T-helper 2 cell treated with Interferon-gamma antibody and Interleukin-4, amounts not matched to agents 100 ng/mL and 5 ng/mL, for 36 hours (primary cell): ENCODE results near the gene CACNA2D2. TPM values are rescaled to one million over a fixed set of nuclear protein-coding genes. Genes with fewer than 3 reads are reported as not detected.

Experiments used
- intact Hi-C: fragments of 100-400 bp; cut with micrococcal nuclease; formaldehyde crosslinking; loops from one replicate; pipeline ENCODE4 v1.15.1; 2023
- total RNA-seq: library from RNA; stranded (reverse); gene quantifications from 2 replicates; pipeline ENCODE4 v1.2.3, GENCODE V29; 2022

Gene CACNA2D2
- total RNA-seq, 1 donor from 2014 or later = 0.41 TPM

DNA sequence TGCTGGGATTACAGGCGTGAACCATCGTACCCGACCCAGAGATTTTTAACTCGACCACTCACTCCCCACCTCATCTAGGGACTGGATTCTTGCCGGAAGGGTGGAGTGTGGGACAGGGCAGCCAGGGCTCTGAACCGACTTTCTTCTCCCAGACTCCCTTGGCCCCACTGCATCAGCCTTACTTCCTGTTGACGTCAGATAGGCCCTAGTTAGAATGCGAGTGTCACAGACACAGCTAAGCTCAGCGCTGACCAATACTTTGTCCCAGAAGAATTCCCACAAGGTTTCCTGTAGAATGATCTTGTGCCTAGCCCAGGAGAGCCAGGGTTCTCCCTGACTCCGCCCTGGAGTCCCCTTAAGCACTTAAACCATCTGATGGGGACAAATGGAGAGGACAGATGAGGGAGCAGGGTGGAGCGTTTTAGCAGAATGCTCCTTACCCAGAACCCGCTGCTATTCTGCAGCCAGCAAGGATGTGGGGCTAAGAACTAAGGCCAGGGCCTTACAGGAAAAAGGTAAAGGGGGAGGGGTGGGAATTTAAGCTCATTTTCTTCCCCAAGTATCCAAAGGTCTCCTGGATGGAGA is 169.6 kb downstream of the CACNA2D2 start:
- intact Hi-C loops = no loop called here

DNA sequence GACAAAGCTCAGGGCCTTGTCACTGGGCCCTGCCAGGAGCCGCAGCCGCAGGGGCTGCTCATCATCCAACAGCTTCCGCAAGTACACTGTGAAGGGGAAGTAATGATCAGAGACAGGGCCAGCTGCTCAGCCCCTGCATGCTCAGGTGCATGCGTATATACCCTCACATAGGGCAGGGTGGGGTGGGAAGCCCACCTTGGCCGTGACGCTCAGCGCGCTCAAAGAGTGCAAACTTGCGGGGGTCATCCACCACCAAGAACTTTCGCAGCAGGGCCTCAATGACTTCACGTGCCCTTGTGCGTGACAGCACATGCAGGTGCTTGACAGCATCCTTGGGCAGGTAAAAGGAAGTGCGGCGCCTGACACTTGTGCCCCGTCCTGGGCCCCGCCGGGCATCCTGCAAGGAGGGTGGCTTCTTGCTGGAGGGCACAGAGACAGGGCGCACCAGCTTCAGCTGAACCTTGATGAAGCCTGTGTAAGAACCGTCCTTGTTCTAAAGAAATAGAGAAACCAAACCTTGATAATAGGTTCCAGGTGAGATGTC is 172.0 kb downstream of the CACNA2D2 start:
- intact Hi-C loops = no loop called here

DNA sequence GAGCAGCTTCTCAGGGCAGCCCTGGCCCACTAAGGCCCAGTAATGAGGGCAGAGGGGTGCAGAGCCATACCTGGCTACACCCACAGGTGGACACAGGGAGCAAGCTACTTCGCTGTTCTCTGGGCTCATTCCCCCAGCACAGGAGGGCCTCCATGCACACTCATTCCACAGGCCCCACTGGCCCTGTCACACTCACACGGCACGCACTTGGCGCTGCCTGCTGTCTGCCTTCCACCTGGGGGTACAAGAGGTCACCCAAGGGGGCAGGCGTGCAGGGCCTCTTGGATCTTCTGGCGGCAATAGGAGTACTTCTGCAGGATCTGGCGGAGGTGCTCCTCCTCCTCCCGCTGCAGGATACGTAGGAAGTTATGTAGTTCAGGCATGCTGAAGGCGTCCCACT is 173.1 kb downstream of the CACNA2D2 start:
- intact Hi-C loops = no loop called here

DNA sequence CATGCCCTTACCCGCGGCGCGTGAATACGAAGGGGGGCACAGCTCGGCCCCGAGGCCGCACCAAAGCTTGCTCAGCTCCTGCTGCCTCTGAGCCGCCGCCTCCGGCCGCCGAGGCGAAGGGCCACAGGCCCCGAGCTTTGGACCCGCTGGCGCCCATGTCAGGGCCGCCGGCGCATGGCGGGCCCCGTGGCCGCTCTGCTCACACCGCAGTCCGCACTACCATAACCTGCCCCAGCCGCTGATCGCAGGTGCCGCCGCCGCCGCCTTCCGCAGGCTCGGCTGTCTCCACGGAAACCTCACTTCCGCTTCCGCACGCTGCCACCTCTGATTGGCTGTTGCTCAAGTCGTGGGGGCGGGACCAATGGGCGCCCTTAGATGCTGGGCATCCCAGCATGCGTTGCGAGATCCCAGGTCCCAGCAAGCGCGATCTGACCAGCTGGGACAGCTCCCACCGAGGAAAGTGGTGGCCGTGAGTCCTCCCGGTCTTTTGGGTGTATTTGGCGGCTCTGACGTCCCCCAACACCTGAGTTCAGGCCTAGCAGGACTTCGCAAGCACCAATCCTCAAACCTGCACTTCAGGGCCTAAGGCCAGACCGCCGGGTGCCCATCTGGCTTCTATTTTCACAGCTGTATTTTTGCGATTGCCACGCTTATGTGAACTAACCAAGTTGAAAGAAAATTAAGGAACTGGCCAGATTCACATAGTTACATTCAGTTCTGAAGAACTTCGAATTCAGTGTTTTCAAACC is 175.3 kb downstream of the CACNA2D2 start, which contains the start of gene TUSC2:
Gene TUSC2 (minus strand): TSS at position 281 of the 749 bp plus-strand sequence. CDS start 124 bp downstream, at position 157.
- intact Hi-C loops = loop anchor here (1.0 kb wide), 2 partner anchors 9 to 29 kb away; partner anchors contain the start of genes HYAL3 and NAA80

DNA sequence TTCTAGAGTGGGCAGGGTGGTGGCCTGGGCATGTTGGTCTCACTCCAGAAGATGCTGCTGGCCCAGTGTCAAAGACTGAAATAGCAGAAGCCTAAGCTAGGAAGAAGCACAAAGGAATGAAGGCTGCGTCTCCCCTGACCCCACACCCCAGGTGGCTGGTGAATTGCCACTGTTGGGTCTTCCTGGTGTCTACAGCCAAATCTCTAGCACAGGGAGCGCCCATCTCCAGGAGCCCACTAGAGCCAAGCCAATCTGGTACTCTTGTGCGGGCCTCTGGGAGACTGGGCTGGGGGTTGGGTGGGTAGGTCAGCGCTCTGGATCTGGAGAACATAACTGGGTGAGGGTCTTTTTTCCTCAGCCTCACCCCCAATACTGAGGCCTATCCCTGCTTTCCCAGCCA is 176.3 kb downstream of the CACNA2D2 start:
- intact Hi-C loops = no loop called here

DNA sequence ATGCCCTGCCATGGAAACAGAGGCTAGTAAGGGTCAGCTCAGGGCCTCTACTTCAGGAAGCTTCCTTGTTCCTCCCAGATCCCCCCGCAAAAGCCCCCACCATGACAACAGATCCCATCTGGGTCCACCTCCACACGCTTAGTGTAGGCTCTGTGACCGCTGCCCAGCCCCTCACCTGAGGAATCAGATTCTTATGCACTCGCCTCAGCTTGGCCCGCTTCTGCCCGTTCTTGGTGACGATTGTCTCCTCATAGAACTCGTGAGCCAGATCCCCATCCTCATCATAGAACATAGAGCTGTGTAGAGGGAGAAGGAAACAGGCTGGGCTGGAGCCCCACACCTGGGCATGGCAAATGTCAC is 177.3 kb downstream of the CACNA2D2 start:
- intact Hi-C loops = no loop called here

DNA sequence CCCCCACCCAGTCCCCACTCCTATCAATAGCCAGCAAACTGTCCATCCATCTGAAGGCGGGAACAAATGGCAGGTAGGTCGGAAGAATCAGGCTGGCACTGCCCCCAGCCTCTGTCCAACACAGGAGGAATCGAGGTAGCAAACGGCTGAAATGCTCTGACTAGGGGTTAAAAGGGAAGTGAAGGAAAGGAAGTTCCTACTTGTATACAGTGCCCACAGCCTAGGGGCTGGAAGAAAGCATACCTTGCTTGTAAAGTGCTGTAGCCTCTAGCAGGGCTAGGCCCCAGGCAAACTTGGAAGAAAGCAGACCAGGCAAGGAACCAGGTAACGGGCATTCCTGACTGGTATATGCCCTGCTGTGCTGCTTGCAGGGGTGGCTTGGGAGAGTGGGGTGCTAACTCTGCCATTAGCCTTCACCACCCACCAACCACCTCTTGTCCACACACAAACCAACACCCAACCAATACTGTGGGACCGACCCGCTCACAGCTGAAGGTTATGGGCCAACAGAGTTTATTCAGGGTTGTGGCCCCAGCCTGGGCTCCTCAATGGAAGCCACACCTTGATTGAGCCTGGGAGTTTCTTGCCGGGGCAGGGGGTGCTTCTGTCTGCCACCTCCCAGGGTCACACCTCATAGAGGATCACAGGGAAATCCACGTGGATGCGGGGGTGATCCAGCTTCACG is 177.8 kb downstream of the CACNA2D2 start:
- intact Hi-C loops = no loop called here

DNA sequence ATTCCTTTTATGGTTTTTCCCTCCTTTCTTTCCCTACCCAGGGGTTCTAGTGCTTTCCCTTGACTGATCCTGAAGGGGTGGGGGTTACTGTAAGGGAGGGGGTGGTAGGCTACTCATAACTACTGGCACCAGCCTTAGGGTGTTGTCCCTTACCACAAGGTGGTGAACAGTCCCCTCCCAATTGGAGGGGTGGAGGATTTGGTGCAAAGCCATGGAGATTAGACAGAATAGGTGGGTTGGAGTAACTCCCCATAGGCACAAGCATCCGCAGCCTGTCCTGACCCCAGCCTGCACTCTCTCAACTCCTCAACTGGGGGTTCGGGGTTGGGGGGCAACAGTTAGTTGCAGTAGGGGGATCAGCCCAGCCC is 178.3 kb downstream of the CACNA2D2 start:
- intact Hi-C loops = no loop called here

DNA sequence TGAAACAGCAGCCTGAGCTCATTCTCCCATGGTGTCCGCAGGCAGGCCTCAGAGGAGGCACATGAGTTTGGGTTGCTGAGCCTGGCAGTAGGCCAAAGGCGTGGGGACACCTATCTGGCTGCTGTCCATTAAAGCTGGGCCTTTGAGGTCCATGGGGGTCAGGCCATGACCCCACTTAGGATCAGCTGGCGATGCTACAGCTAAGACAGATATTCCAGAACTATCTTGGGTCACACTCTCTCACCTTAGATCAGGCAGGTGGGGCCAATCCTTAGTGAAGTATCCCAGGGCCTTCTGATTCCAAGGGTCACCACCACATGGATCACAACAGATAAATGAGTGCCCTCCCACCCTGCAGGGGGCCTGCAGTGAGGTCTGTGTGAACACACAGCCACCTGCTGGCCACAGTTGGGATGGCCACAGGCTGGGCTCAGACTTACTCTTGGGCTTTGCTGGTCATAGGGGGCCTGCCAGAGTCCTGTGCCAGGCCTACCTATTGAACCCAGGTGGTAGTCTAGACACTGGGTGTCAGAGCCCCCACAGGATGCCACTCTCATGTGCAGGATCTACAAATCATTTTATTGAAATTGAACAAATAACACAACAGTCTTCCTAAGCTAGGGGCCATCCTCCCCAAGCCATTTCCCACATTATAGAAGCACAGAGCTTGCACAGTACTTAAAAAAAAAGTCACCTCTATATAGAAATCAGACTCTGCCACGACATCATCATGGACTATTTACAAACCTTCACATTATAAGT is 178.9 kb downstream of the CACNA2D2 start:
- intact Hi-C loops = loop anchor here (1.0 kb wide), 1 partner anchor 50 kb away; no protein-coding TSS in a partner anchor

DNA sequence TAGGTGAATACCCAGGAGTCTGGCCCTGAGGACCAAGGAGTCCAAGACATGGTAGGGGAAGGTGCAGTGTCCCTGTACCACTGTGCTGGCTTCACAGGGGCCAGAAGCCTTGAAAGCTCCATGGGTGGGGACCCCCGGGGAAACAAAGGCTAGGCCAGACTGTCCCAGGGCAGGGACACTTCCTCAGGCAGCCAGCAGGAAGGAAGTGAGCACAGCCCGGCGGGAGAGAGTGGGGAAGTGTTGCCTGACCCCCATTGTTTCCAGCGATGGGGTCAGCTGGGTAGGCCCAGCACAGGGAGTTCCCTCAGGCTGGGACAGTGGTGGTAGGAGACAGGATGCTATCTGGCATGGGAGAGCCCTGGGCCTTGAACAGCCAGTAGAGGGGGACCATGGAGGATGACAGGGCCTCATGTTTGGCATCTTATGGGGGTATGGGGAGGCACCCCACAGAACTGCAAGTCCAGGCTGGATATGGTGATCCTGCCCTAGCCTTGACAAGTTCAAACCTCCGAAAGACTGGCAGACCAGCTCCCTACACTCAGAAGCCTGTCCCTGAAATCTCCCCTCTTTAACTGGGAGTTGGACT is 179.7 kb downstream of the CACNA2D2 start:
- intact Hi-C loops = loop anchor here (1.0 kb wide), 1 partner anchor 49 kb away; no protein-coding TSS in a partner anchor

DNA sequence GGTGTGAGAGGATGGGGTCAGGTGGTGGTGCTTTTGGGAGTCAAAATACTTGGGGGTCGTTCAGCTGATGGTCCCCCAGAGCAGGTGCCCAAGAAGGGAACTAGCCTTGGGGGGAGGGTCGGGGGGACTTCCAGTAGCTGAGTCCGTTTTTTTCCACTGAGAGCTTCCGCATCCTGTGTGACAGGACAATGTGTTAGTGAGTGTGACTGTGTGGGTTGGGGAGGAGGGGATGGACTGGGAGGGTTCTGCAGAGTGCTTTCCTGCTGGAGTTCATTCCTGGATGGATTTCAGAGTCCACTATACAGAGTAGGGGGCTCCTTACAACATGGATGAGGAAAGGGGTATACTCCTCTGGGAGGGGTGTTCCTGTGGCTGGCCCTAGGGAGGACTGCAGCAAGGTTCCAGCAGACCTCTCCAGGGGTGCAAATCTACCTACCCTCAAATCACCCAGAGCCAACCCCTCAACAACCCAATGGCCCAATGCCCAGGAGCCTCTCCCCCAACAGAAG is 180.3 kb downstream of the CACNA2D2 start:
- intact Hi-C loops = no loop called here

DNA sequence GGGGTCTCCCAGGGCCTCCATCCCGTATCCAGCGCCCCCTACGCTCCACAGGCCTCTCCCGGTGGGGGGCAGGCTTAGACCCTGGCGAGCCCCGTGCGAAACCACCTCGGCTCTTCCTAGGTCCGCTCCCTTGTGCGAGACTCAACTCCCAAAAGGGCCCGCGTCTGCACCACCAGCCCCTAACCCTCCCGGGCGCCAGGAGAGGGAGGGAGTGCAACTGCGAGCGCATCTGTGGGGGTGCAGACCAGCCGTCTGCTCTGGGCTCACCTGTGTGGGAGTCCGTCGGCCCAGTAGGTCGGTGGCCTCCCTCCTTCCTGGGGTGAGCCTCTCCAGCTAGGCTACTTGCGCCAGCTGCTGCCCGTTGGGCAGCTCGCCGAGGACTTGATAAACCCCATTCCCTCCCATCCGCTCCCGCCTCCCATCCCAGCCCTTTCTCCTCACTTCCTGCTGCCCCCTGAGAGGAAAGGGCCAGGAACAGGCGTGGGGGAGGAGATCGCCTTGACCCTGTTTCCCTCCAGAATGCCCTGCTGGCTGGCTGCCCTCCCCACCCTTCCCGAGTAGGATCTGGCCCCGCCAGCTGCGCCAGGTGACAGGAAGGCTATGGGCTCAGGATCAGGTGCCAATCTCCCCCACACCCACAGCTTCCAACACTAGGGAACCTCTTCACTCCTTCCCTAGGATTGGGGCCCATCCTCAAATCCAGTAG is 180.9 kb downstream of the CACNA2D2 start, which contains the start of gene HYAL2:
Gene HYAL2 (minus strand): TSS at position 360 of the 706 bp plus-strand sequence. CDS start 2,256 bp downstream, outside the sequence.
- intact Hi-C loops = no loop called here

DNA sequence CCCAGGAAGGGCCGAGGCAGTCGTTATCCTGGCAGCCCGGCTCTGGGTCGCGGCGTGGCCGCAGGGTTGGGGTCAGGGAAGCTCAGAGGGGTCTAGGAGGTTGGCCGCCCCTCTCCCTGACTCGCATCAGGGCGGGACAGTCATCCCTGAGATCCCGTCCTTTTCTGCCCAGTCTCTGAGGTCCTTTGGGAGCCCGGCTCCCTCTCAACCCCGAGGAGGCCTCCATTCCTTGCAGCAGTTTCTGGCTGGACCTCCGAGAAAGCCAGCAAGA is 181.4 kb downstream of the CACNA2D2 start:
- intact Hi-C loops = no loop called here

DNA sequence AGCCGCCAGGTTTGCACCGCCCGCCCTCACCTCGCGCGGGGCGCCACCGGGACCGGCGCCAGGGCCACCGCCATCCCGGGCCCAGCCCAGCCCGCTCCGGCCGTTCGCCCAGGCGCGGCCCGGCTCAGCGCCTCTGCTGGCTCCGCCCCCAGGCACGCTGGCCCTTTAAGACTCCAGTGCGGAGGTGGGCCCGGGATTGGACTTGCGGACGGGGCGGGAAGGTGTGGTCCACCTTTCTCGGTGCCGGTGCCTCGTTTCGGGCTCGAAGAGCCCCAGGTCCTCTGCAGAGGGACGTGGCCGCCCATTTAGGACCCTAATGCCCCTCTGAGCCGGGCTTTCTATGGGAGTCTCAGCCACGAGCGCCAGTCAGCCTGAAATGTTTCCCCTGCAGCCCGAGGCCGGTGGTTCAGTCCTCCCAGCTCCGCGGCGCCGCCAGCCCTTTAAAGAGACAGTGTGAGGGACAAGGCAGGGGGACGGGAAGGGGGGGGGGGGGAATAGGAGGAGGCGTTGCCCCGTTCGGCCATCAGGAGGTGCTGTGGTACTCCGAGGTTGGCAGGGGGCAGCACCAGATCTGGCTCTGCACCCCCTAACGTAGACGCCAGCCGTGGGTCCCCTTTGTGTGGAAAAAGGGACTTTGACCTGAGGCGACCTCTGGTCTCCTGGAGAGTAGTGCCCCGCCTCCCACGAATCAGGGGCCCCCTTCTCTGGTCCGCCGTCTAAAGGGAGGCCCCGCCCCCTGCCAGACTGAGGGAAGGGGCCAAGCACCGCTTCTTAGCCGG is 181.9 kb downstream of the CACNA2D2 start:
- intact Hi-C loops = loop anchor here (1.0 to 2.0 kb wide), 3 partner anchors 15 to 29 kb away; partner anchors contain the start of genes HYAL3, IFRD2 and NAA80

DNA sequence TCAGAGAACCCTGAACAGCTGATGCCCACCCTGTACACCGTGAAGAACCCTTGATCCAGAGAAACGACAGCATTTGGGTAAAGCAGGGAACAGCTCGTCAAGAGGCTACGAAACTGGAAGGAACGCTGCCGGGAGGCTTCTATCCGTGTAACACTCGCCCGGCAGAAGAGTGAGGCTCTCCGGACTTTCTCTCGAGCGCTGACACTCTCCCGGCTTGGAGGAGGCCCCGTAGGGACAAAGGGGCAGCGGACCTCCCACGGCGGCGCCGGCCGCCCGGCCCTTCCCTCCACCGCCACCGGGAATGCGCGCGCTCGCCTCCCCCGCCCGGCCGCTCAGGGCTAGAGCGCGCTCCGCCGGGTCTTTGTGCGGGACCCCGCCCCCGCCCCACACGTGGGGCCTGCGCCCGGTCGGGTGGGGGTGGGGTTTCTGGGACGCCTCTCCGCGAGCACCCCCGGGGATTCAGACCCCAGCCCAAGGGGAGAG is 182.5 kb downstream of the CACNA2D2 start:
- intact Hi-C loops = loop anchor here (1.0 to 2.0 kb wide), 3 partner anchors 16 to 29 kb away; partner anchors contain the start of genes HYAL3, IFRD2 and NAA80

DNA sequence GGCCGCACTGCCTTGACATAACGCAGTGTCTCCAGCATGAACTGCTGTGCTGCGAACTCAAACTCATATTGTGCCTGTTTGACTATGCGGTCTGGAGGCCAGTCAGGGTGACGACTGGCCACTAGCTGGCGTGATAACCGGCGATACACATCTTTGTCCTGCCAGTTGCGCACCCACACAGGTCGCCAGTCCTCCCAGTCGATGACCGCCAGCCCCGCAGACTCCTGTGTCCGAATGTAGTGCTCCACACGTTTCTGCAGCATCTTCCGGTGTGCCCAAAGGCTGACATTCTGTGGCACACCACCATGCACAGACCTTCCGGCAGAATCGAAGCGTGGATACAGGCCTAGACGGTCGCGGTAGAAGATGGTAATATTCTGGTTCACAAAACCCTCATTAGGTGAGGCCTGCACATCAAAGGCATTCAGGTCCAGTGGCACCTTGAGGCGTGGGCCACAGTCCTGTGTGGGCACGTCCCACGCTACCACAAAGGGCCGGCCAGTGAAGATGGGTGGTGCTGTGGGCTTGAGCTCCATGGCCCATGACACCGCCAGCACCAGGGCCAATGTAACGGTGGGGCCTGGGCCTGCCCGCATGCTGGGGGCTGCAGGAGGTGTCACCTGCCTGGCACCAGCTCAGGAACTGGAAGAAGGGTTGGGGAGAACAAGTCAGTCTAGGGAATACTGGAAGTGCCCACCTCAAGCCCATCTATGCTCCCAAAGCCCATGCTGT is 183.4 kb downstream of the CACNA2D2 start:
- intact Hi-C loops = loop anchor here (2.0 kb wide), 1 partner anchor 17 kb away; no protein-coding TSS in a partner anchor

DNA sequence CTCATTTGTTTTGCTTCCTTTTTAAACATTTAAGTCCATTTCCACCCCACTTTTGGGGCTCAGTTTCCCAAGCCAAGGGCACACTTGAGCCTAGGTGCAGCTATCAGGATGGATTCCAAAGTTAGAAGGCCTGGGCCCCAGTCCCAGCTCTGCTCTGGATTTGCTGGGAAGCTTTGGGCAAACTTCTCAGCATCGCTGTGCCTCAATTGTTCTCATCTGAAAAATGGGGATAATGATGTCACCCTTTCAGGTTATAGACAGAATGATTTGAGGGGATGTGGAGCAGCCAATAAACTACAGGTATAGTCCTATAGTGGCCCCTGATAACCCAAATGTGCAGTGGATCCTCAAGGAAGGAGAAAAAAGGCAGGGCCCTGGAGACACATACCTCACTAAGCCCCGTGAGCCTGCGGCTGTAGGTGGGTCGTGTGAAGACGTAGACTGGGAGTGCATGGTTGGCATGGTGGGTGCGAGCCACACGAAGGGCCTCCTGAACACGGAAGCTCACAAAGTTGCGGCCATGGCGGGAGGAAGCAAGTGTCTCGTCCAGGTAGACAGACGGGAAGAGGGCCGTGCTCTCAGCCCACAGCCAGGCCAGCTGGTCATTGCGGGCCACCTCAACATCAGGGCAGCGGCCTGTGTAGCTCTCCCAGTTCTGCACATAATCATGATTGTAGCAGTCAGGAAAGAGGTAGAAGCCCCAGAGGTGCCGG is 184.1 kb downstream of the CACNA2D2 start:
- intact Hi-C loops = no loop called here

DNA sequence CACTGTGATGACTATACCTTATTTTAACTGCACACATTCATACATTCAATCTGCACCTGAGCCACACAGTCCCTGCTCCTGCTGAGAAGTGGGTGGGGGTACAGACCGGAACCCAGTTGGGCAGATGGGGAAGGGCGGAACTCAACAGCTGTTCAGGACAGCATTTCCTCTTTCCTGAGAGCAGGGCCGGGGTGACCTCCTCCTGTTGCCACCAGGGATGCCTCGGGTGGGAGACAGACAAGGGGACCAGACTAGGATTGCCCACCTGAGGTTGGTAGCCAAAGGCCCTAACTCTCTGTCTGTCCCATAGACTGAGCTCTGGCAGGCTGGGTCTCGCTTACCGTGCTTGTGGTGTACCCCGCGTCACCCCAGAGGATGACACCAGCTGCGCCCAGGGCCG is 184.8 kb downstream of the CACNA2D2 start:
- intact Hi-C loops = no loop called here
